NCI-H2171 (cell line): ENCODE measurements around the gene CPNE1.

Experiments used
- DNase-seq: peaks from one replicate; lab custom pipeline; 2025; lab: John Stamatoyannopoulos, UW

Gene CPNE1

DNA sequence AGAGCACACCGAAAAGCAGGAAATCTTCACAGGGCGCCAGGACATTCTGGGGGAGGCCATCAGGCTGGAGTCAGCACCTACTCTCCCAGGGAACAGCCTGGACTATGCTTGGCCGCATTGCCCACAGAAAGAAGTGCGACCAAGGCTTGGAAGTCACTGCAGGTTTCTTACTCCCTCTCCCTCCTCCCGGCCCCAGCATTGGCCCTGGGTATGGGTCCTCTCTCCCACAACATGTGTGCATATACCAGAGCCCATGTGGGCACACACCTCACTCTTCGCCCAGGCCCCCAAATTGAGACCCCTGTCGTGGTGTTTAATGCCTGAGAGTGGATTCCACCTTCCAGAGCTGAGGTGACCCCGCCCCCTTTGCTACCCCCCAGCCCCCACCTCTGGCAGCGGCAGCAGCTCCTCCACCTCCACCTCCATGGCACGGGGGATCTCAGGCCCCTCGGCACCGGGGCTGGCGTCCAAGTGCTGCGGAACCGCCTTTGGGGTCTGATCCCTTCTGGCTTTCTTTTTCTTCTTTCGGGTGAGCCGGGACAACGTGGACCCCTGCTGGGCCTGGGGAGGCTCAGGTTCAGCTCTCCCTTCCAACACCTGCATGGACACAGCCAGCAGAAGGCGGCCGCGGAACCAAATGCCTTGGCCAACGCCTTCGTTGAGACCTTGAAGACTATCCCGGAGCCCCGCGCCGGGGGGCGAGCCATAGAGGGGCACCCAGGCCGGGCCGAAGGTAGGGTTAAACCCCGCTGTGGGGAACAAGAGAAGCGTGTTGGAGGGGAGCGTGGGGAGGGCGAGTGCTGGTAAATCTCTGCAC is 64.3 kb downstream of the CPNE1 start:
- DNase-seq: no peak

- DNase-seq: no peak
Measured at GRCh38 chr20:35599776-35600120, 65.0 kb downstream of the CPNE1 start.

- no peak for DNase-seq
Measured at GRCh38 chr20:35598899-35599775, 65.6 kb downstream of the CPNE1 start.

- no peak for DNase-seq
Measured at GRCh38 chr20:35598476-35598875, 66.2 kb downstream of the CPNE1 start.

DNA sequence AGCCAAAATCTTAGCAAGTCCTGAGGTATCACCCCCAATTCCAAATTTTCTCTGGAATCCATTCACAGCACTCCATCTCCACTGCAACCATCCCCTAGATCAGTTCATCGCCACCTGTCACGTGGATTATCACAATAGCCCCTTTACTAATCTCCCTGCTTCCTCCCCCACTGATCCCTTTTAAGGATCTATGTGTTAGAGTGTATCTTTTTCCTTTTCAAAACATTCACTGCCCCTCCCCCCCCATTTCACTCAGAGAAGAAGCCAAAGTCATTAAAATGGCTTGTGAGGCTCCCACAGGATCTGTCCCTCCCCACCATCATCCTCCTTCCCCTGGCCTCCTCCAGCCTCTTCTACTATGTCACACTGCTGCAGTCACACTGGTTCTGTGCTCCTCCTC is 67.5 kb downstream of the CPNE1 start:
- no peak for DNase-seq

DNA sequence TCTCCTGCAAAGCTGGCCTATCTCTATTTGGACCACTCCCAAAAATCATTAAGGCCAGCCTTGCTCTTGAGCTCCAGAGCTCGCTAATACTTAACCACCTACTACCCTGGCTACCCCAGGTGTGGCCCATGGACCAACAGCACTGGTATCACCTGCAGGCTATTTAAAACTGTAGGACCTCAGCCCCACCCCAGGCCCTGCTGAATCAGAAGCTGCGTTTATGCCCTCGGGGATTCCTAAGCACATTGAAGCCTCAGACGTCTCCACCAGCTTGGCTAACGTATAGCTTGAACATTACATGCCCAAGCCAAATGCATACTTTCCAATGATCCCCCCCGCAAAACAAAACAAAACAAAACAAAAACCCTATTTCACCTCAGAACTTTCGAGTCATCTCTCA is 68.8 kb downstream of the CPNE1 start:
- DNase-seq: no peak

DNA sequence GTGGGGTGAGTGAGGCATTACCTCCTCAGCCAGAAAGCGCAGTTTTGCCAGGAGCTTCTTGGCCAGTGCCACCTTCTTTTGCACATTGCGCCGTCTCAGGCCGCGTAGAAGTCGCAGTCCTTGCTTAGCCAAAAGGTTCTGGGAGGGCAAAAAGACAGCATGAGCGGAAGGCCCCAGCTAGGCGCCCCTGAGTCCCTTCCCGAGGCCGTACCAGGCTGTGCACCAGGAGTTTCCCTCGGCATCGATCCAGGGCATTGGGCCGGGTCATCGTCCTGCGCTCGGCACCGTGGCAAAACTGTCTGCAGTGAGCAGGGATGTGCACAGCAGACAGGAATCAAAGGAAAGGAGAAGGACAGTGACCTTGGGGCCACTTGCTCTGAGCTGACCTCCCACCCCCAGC is 69.2 kb downstream of the CPNE1 start:
- DNase-seq: no peak

- DNase-seq: peak; percentile 37
Measured at GRCh38 chr20:35592339-35592974, 72.2 kb downstream of the CPNE1 start.

DNA sequence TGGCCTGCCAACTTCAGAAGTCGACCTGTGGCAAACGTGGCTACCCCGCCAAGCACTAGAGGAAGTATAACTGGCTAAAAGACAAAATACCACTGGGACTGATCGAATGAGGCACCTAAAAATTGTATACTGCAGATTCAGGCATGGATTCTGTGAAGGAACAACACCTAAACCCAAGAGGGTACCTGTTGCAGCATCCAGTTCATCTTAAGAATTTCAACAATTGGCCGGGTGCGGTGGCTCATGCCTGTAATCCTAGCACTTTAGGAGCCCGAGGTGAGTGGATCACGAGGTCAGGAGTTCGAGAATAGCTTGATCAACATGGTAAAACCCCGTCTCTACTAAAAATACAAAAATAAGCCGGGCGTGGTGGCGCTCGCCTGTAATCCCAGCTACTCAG is 76.3 kb downstream of the CPNE1 start:
- no peak for DNase-seq

DNA sequence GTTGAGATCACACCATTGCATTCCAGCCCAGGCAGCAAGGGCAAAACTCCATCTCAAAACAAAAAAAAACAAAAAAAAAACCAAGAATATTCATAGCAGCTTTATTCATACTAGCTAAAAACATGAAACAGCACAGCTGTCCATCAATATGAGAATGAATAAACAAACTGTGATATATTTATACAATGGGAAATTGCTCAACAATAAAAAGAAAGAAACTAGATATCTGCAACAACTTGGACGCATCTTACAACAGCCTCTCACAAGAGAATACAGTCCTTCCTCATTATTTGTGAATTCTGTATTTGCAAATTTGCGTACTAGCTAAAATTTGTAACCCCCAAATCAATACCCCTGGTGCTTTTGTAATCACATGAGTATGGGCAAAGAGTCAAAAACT is 77.3 kb downstream of the CPNE1 start:
- DNase-seq: no peak

GRCh38 chr20:35586751-35587425 is 77.8 kb downstream of the CPNE1 start:
- no peak for DNase-seq

DNA sequence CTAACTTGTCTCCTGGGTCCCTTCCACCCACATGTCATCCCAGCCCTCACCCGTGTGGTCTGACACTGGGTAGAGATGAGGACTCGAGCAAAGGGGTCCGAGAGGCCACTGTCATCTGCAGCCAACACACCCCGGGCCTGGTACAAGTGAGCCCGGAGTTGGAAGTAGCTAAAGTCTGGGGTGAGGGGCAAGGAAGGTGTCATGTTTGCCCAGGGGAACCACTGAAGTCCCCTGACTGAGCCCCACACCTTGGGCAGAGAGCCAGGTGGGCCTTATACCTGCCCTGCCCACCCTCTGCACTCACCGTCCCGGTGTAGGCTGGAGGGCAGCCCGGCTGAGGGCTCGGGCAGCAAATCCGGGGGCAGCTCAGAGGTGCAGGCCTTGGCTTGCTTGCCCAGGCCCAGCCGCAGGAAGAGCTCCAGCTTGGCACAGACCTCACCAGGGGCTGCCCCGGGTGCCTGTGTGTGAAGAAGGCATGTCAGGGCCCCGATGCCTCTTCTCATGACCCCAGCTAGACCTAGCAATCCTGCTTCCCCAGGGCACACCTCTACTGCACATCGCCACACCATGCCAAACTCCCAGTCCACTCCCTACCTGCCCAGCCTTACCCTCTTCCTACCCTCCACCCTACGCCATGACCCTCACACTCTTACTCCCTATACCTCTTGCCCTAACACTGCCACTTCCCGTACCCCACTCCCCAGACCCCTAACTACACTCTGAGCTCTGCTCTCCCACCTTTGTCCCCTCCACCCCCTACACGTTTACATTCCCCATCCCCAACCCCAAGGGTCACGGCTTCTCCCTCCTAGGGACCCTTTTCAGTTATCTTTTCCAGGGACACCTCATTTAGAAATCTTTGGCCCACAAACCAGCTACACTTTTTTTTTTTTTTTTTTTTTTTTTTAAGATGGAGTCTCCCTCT is 80.8 kb downstream of the CPNE1 start:
- no peak for DNase-seq

DNA sequence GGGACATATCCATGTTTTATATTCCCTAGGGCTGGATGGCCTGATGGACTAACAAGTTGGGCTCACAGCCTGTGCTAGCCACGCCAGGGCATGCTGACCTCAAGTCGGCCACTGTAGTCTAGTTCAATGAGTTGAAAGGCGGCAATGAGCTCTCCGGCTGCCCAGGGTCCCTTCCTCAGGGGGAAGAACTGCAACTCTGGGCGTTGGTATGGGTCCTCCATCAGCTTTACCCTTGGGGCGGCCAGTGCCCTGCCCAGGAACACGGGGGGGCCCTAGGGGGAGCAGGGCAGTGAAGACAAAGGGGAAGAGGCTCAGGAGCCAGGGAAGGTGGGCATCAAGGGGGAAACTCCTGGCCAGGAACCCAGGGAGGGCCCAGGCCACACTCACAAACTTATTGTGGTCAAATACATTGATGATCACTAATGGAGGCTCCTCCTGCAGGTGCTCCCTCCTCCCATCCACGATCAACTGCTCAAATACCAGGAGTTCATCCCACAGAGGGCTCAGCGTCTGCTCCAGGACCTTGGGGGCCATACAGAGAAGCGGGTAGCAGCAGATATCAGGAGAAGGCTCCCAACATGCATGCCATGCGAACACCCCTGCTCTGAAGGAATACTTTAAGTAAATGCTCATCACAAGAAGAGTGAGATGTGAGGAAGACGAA is 81.8 kb downstream of the CPNE1 start:
- no peak for DNase-seq

GRCh38 chr20:35582131-35582530 is 82.6 kb downstream of the CPNE1 start:
- no peak for DNase-seq

DNA sequence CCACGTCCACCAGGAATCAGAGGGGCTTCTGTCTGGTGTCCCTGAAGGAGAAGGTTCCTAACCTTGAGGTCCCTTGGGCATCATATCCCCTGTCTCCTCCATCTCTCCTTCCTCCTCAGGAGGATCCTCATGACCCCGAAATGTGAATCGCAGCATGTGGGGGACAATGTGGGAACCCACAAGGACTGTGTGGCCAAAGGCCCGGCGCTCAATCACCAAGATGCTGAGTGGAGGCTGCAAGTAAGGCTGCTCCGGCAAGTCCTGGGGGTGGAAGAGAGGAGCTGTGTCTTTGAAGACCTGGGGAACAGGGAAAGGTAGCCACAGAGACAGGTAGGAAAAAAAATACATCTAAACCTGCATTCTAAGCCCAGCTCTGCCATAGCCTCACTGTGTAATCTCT is 85.5 kb downstream of the CPNE1 start:
- DNase-seq: no peak

- no peak for DNase-seq
Measured at GRCh38 chr20:35578469-35578868, 86.2 kb downstream of the CPNE1 start.

DNA sequence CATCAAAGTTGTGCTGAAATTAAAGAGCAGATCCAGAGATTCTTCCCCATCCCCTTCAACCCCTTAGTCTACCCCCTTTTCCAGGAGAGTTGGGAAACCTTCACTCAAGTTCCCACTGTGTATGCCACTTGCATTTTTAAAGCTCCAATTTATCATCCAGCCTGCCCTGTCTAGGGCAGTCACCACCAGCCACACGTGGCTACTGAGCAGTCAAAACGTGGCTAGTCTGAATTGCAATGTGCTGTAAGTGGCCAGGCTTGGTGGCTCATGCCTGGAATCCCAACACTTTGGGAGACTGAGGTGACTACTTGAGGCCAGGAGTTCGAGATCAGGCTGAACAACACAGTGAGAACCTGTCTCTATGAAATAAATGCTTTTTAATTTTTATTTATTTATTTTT is 87.9 kb downstream of the CPNE1 start:
- no peak for DNase-seq
